HTERT RPE-1 (cell line): ENCODE data around the gene CCDC144A.
"Not testable (repeated sequence)": the region's sequence is repeated elsewhere in the genome, so short reads cannot be mapped to it uniquely, and the experiment has no call there.

Source experiments
- in situ Hi-C: fragments of 300-500 bp; cut with MboI; formaldehyde crosslinking; loops from 4 replicates; pipeline ENCODE4 v1.14.3; 2020; ENCODE audit warnings: low sequenced_read_pairs

Gene CCDC144A, protein sequence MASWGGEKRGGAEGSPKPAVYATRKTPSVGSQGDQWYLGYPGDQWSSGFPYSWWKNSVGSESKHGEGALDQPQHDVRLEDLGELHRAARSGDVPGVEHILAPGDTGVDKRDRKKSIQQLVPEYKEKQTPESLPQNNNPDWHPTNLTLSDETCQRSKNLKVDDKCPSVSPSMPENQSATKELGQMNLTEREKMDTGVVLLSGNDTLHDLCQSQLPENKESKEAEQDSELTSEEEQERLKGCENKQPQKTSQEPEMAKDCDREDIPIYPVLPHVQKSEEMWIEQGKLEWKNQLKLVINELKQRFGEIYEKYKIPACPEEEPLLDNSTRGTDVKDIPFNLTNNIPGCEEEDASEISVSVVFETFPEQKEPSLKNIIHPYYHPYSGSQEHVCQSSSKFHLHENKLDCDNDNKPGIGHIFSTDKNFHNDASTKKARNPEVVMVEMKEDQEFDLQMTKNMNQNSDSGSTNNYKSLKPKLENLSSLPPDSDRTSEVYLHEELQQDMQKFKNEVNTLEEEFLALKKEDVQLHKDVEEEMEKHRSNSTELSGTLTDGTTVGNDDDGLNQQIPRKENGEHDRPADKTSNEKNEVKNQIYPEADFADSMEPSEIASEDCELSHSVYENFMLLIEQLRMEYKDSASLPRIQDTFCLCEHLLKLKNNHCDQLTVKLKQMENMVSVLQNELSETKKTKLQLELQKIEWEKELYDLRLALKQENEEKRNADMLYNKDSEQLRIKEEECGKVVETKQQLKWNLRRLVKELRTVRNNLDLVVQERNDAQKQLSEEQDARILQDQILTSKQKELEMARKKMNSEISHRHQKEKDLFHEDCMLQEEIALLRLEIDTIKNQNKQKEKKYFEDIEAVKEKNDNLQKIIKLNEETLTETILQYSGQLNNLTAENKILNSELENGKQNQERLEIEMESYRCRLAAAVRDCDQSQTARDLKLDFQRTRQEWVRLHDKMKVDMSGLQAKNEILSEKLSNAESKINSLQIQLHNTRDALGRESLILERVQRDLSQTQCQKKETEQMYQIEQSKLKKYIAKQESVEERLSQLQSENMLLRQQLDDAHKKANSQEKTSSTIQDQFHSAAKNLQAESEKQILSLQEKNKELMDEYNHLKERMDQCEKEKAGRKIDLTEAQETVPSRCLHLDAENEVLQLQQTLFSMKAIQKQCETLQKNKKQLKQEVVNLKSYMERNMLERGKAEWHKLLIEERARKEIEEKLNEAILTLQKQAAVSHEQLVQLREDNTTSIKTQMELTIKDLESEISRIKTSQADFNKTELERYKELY (N-terminal part only)

GRCh38 chr17:16689731-16690281 is at the start of gene CCDC144A:
Gene CCDC144A (plus strand): TSS chr17:16690241. CDS start chr17:16690401, 160 bp downstream.
- in situ Hi-C loops, result not testable (repeated sequence)

- in situ Hi-C loops, result no loop called here
Measured at GRCh38 chr17:16649585-16649984, 40.5 kb upstream of the CCDC144A start.

- in situ Hi-C loops, result no loop called here
Measured at GRCh38 chr17:16652252-16652651, 37.8 kb upstream of the CCDC144A start.

DNA sequence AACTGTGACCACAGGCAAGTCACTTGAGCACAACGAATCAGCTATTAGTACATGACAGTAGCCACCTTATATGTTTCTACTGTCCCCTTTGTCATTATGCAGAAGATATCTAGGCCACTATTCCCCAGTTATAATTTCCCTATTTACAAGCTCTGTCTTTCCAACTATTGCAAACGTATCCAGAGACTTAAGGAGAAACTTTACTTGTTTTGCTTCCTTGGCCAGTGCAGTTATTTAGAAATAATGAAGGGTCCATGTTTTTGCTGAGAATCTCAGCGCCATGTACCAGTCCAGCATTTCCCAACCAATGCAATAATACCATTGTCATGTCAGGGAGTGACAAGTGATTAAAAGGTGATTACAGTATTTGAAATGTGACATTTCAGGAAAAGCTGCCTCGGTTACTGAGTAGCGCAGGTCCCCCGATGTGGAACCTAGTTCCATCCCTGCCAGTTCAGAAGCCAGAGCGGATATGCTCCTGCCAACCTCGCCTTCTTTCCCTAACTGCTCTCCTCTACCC is 37.1 kb upstream of the CCDC144A start:
- in situ Hi-C loops, result no loop called here

DNA sequence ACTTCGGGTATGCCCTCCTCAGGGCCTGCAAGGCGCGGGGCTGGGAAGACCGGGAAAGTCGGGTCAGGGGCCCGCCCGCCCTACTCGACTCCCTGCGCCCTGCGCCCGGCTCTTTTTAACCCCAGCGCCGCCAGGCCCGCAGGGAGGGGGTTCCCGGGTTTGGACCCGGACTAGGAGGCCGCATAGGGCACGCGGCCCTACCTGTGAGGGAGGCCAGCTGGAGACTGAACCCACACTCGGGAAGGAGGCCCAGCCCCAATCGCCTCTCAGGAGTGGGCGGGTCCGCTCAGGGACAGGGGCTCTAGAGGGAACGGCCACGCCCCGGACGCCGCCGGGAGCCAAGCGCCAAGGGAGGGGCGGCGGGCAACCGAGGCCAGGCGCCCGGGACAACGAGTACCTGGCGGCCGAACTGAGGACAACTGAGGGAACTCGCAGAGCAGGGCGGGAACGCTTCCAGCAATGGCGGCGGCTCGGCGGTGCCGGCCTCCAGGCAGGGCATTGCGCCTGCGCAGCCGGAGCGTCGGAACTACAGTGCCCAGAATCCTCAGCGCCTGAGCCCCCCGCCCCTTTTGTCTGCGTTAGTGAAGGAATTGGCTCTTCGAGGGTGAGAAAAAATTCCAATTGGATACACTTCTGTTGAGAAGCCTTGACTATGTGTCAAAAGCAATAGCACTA is 36.5 kb upstream of the CCDC144A start, which contains the start of gene ZNF624:
ZNF624 (minus strand) TSS at position 484 of the 675 bp plus-strand sequence.
- in situ Hi-C loops, result no loop called here

- in situ Hi-C loops, result no loop called here
Measured at GRCh38 chr17:16661217-16661616, 28.8 kb upstream of the CCDC144A start.

DNA sequence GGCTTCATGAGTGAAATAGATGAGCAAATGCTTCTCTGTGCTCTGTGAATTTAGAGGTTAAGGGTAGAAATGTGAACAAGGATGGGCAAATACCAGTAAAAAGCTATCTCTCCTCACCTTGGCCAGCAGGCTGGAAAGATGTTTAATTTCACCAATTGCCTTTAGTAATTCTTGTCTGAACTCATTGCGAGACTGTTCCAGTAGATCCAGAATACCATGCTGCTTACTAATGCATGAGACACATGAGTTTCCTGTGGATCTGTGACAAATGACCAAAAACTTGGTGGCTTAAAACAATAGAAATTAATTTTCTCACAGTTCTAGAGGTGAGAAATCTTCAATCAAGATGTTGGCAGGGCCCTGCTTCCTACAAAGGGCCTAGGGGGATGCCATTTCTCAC is 27.1 kb upstream of the CCDC144A start:
- in situ Hi-C loops, result no loop called here

GRCh38 chr17:16666553-16666906 is 23.5 kb upstream of the CCDC144A start:
- in situ Hi-C loops, result not testable (repeated sequence)

DNA sequence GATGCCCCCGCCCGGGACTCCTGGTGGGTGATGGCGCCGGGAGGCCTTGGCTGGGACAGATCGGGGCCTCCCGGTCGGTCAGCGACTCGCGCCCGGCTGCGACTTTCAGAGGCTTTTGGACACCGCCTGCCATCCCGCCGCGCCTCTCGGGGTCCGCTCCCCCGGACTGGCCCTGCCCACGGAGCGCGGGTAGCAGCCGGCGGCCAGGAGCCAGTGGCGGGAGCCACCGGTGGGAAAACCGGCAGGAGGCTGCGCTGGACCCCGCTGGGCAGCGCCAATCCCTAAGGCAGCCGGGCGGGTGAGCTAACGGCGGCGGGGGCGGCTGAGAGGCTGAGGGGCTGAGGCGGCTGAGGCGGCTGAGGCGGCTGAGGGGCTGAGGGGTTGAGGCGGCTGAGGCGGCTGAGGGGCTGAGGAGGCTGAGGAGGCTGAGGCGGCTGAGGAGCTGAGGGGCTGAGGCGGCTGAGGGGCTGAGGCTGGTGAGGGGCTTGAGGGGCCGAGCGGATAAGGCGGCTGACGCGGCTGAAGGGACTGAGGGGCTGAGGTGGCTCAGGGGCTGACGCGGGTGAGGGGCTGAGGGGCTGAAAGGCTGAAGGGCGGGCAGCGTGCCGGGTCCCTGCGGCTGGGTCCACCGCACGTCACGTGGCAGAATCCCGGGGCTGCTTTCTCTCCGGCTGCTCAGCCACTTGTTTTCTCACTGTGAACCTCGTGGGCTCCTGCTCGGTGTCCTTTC is 23.0 kb upstream of the CCDC144A start:
- in situ Hi-C loops, result not testable (repeated sequence)

- in situ Hi-C loops, result no loop called here
Measured at GRCh38 chr17:16676676-16677268, 13.3 kb upstream of the CCDC144A start.

- in situ Hi-C loops, result not testable (repeated sequence)
Measured at GRCh38 chr17:16683290-16684138, 6.5 kb upstream of the CCDC144A start.

DNA sequence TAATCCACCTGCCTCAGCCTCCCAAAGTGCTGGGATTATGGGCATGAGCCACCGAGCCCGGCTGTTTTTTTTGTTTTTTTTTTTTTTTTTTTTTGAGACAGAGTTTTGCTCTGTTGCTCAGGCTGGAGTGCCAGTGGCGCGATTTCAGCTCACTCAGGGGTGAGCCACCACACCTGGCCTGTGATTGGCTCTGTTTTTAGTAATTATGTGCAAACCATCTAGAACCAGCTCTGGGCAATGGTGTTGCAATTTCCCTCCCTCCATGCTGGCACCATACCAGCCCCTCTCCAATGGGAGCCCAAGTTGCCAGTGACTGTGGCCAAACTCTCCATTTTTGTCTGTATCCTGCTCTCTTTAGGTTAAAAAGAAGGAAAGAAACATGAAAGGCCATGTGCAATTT is 4.0 kb upstream of the CCDC144A start:
- in situ Hi-C loops, result not testable (repeated sequence)

DNA sequence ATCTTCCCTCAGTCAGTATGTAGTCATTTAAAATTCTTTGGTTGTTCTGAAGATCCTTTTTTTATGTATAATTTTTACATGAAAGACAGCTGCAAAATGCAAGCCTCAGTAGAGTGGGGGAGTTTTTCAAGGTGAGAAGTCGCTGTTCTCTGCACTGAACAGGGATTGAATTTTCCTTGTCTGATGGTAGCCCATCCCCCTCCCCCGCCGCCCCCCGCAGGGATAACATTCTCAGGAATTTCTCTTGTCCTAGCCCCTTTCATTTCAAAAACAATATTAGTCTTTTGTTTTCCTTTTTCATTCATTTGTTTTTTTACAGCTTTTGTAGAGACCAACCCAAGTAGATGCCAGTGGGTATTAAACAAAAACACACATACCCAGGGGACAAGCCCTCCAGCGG is 2.9 kb upstream of the CCDC144A start:
- in situ Hi-C loops, result not testable (repeated sequence)

GRCh38 chr17:16690447-16690846 is 406 bp downstream of the CCDC144A start:
- in situ Hi-C loops, result not testable (repeated sequence)

DNA sequence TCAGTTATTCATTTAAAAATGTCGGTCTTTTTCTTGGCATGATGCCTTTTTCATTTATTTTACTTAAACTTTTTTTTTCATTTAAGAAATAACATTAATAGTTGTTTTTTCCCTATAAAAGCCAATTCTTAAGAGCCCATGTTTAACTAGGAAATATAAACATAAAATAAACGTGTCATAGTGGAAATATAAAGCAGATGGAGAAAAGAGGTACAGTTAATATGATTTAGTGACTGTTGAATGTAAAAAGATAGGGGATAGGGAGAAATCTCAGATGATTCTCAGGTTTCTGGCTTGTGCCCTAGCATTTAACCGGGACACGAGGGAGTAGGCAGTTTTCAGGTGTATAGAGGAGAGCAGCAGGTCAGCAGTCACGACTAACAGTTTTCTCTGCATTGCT is 7.6 kb downstream of the CCDC144A start:
- in situ Hi-C loops, result not testable (repeated sequence)

- in situ Hi-C loops, result not testable (repeated sequence)
Measured at GRCh38 chr17:16745492-16746203, 55.6 kb downstream of the CCDC144A start.

GRCh38 chr17:16746571-16746970 is 56.5 kb downstream of the CCDC144A start:
- in situ Hi-C loops, result not testable (repeated sequence)
